Germinal center (tissue), 1 donor: ENCODE results near the gene OGDH.

ENCODE experiments used
- DNase-seq: peaks from one replicate; pipeline ENCODE4 v3.0.0; 2012; ENCODE audit warnings: mixed read lengths, low spot score

The OGDH gene

GRCh38 chr7:44638611-44639557, 32.5 kb downstream of the OGDH start:
- peak; percentile 80 for DNase-seq

- no peak for DNase-seq
Observed at GRCh38 chr7:44639671-44640321, 33.4 kb downstream of the OGDH start.

- DNase-seq: no peak
Observed at GRCh38 chr7:44643206-44643605, 36.8 kb downstream of the OGDH start.

GRCh38 chr7:44645254-44645653, 38.8 kb downstream of the OGDH start:
- DNase-seq: no peak

GRCh38 chr7:44645696-44646095, 39.3 kb downstream of the OGDH start:
- DNase-seq: no peak

GRCh38 chr7:44646176-44646920, 39.9 kb downstream of the OGDH start:
- DNase-seq: no peak

- no peak for DNase-seq
Observed at GRCh38 chr7:44646921-44647636, 40.7 kb downstream of the OGDH start.

GRCh38 chr7:44647981-44648714, 41.7 kb downstream of the OGDH start:
- no peak for DNase-seq

- DNase-seq: no peak
Observed at GRCh38 chr7:44650242-44650641, 43.8 kb downstream of the OGDH start.

- no peak for DNase-seq
Observed at GRCh38 chr7:44650772-44651171, 44.3 kb downstream of the OGDH start.

- DNase-seq: no peak
Observed at GRCh38 chr7:44652535-44652934, 46.1 kb downstream of the OGDH start.

GRCh38 chr7:44654255-44654796, 47.9 kb downstream of the OGDH start:
- DNase-seq: no peak

GRCh38 chr7:44655341-44655740, 48.9 kb downstream of the OGDH start:
- DNase-seq: no peak

GRCh38 chr7:44658979-44659378, 52.6 kb downstream of the OGDH start:
- DNase-seq: no peak

GRCh38 chr7:44661233-44661632, 54.8 kb downstream of the OGDH start:
- DNase-seq: no peak

- no peak for DNase-seq
Observed at GRCh38 chr7:44664780-44665461, 58.5 kb downstream of the OGDH start.

GRCh38 chr7:44665531-44666213, 59.2 kb downstream of the OGDH start:
- DNase-seq: no peak

GRCh38 chr7:44666566-44666965, 60.1 kb downstream of the OGDH start:
- DNase-seq: no peak

- no peak for DNase-seq
Observed at GRCh38 chr7:44667190-44667589, 60.8 kb downstream of the OGDH start.

- no peak for DNase-seq
Observed at GRCh38 chr7:44671069-44671468, 64.6 kb downstream of the OGDH start.
